ENCODE results near the gene PLXND1.

The PLXND1 gene

GRCh38 chr3:129627350-129628168 is 21.1 kb upstream of the PLXND1 start:
- peak in 2 of 3 donors; percentile 33 to 35 for DNase-seq (ENCODE audit: low read depth in 3 of 3, low spot score in 1 of 3)

- peak in 1 of 3 donors; percentile 42 for DNase-seq (ENCODE audit: low read depth in 3 of 3, low spot score in 1 of 3)
Observed at GRCh38 chr3:129626744-129627349, 20.4 kb upstream of the PLXND1 start.

GRCh38 chr3:129625072-129625874 is 18.8 kb upstream of the PLXND1 start:
- DNase-seq (ENCODE audit: low read depth in 3 of 3, low spot score in 1 of 3): no peak

- DNase-seq (ENCODE audit: low read depth in 3 of 3, low spot score in 1 of 3): no peak
Observed at GRCh38 chr3:129624347-129625071, 18.0 kb upstream of the PLXND1 start.

- no peak for DNase-seq (ENCODE audit: low read depth in 3 of 3, low spot score in 1 of 3)
Observed at GRCh38 chr3:129623447-129624118, 17.1 kb upstream of the PLXND1 start.

- DNase-seq (ENCODE audit: low read depth in 3 of 3, low spot score in 1 of 3): no peak
Observed at GRCh38 chr3:129622933-129623332, 16.5 kb upstream of the PLXND1 start.

- no peak for DNase-seq (ENCODE audit: low read depth in 3 of 3, low spot score in 1 of 3)
Observed at GRCh38 chr3:129622226-129622874, 15.9 kb upstream of the PLXND1 start.

- DNase-seq (ENCODE audit: low read depth in 3 of 3, low spot score in 1 of 3): no peak
Observed at GRCh38 chr3:129621626-129622225, 15.2 kb upstream of the PLXND1 start.

- no peak for DNase-seq (ENCODE audit: low read depth in 3 of 3, low spot score in 1 of 3)
Observed at GRCh38 chr3:129620828-129621559, 14.5 kb upstream of the PLXND1 start.

- DNase-seq (ENCODE audit: low read depth in 3 of 3, low spot score in 1 of 3): no peak
Observed at GRCh38 chr3:129619726-129620162, 13.3 kb upstream of the PLXND1 start.

- DNase-seq (ENCODE audit: low read depth in 3 of 3, low spot score in 1 of 3): no peak
Observed at GRCh38 chr3:129618901-129619671, 12.6 kb upstream of the PLXND1 start.

- DNase-seq (ENCODE audit: low read depth in 3 of 3, low spot score in 1 of 3): no peak
Observed at GRCh38 chr3:129618186-129618820, 11.8 kb upstream of the PLXND1 start.

- DNase-seq (ENCODE audit: low read depth in 3 of 3, low spot score in 1 of 3): no peak
Observed at GRCh38 chr3:129617381-129618185, 11.1 kb upstream of the PLXND1 start.

- no peak for DNase-seq (ENCODE audit: low read depth in 3 of 3, low spot score in 1 of 3)
Observed at GRCh38 chr3:129616713-129617112, 10.2 kb upstream of the PLXND1 start.

- no peak for DNase-seq (ENCODE audit: low read depth in 3 of 3, low spot score in 1 of 3)
Observed at GRCh38 chr3:129616291-129616690, 9.8 kb upstream of the PLXND1 start.

GRCh38 chr3:129615751-129616281 is 9.3 kb upstream of the PLXND1 start:
- no peak for DNase-seq (ENCODE audit: low read depth in 3 of 3, low spot score in 1 of 3)

GRCh38 chr3:129614927-129615363 is 8.5 kb upstream of the PLXND1 start:
- no peak for DNase-seq (ENCODE audit: low read depth in 3 of 3, low spot score in 1 of 3)
